HEK293 (cell line): ENCODE measurements around the gene TBCE.

ENCODE experiments used
- CTCF ChIA-PET: fragments of 350-600 bp; formaldehyde crosslinking; extraction: SDS; loops from one replicate; lab custom pipeline; 2021; ENCODE audit warnings: antibody characterized with exemption; lab: Yijun Ruan, JAX
- POLR2A ChIA-PET: fragments of 300-600 bp; formaldehyde crosslinking; extraction: SDS; loops from one replicate; lab custom pipeline; 2020; ENCODE audit warnings: antibody characterized with exemption, inconsistent platforms; lab: Yijun Ruan, JAX
- H3K27ac ChIP-seq: fragments of 200-500 bp; sonication (Bioruptor generic); 2 replicates; pipeline ENCODE4 v1.5.1; 2014; ENCODE audit warnings: low read depth, low read length, control low read depth, inconsistent platforms; ENCODE audit errors: extremely low read depth
- H3K36me3 ChIP-seq, 2 experiments: fragments of 200-500 bp in 1 of 2; sonication (Bioruptor generic) in 1 of 2; 1 replicate in 1 of 2; 2 replicates in 1 of 2; pipeline ENCODE4 v1.5.1; 2014 to 2017; ENCODE audit warnings: inconsistent platforms in 2 of 2, low read length in 2 of 2; ENCODE audit not compliant: control insufficient read depth in 2 of 2, insufficient read depth in 1 of 2
- H3K4me1 ChIP-seq: fragments of 200-500 bp; sonication (Bioruptor generic); 2 replicates; pipeline ENCODE4 v1.5.1; 2014; ENCODE audit warnings: mild to moderate bottlenecking, low read length, inconsistent platforms; ENCODE audit not compliant: control insufficient read depth, insufficient read depth
- H3K4me3 ChIP-seq: 2 replicates; pipeline ENCODE4 v1.5.1; 2011; ENCODE audit warnings: low read depth, mild to moderate bottlenecking, control low read depth, low read length, moderate library complexity
- H3K9me3 ChIP-seq: fragments of 200-500 bp; sonication (Bioruptor generic); 2 replicates; pipeline ENCODE4 v1.5.1; 2014; ENCODE audit warnings: low read depth, low read length, inconsistent platforms; ENCODE audit not compliant: control insufficient read depth, insufficient read depth
- KLF8 ChIP-seq: fragments of 450-650 bp; formaldehyde crosslinking; IDR thresholded peaks from 2 replicates; pipeline ENCODE4 v1.5.1; 2016; ENCODE audit warnings: missing biosample characterization, missing genetic modification characterization
- MEIS1 ChIP-seq: sonication (generic); formaldehyde crosslinking; IDR thresholded peaks from 2 replicates; pipeline ENCODE4 v1.8.1; 2022; ENCODE audit warnings: missing genetic modification reagents, mild to moderate bottlenecking, borderline replicate concordance
- RBAK ChIP-seq: fragments of 450-650 bp; formaldehyde crosslinking; IDR thresholded peaks from 2 replicates; pipeline ENCODE4 v1.5.1; 2016; ENCODE audit warnings: missing biosample characterization, missing genetic modification characterization
- SCRT2 ChIP-seq: fragments of 450-650 bp; formaldehyde crosslinking; IDR thresholded peaks from 2 replicates; pipeline ENCODE4 v1.5.1; 2016; ENCODE audit warnings: missing biosample characterization, missing genetic modification characterization
- TRIM28 ChIP-seq: IDR thresholded peaks from 2 replicates; pipeline ENCODE4 v1.6.1; 2011; ENCODE audit warnings: low read length, control low read depth, borderline replicate concordance
- ZBTB17 ChIP-seq: fragments of 450-650 bp; formaldehyde crosslinking; IDR thresholded peaks from 2 replicates; pipeline ENCODE4 v1.5.1; 2016; ENCODE audit warnings: missing biosample characterization, missing genetic modification characterization
- ZBTB21 ChIP-seq: fragments of 450-650 bp; formaldehyde crosslinking; IDR thresholded peaks from 2 replicates; pipeline ENCODE4 v1.5.1; 2017; ENCODE audit warnings: missing biosample characterization, missing genetic modification characterization
- ZEB2 ChIP-seq: fragments of 450-650 bp; formaldehyde crosslinking; IDR thresholded peaks from 2 replicates; pipeline ENCODE4 v1.5.1; 2016; ENCODE audit warnings: missing biosample characterization, missing genetic modification characterization
- ZFP37 ChIP-seq: fragments of 450-650 bp; formaldehyde crosslinking; IDR thresholded peaks from 2 replicates; pipeline ENCODE4 v1.5.1; 2016; ENCODE audit warnings: missing biosample characterization, missing genetic modification characterization
- ZFP41 ChIP-seq: fragments of 450-650 bp; formaldehyde crosslinking; IDR thresholded peaks from 2 replicates; pipeline ENCODE4 v1.5.1; 2016; ENCODE audit warnings: missing biosample characterization, missing genetic modification characterization, borderline replicate concordance
- ZNF214 ChIP-seq: fragments of 450-650 bp; formaldehyde crosslinking; IDR thresholded peaks from 2 replicates; pipeline ENCODE4 v1.5.1; 2017; ENCODE audit warnings: missing biosample characterization, mild to moderate bottlenecking, missing genetic modification characterization, borderline replicate concordance
- ZNF600 ChIP-seq: fragments of 450-650 bp; formaldehyde crosslinking; IDR thresholded peaks from 2 replicates; pipeline ENCODE4 v1.5.1; 2016; ENCODE audit warnings: missing biosample characterization, missing genetic modification characterization
- ZNF660 ChIP-seq: fragments of 450-650 bp; IDR thresholded peaks from 2 replicates; pipeline ENCODE4 v1.5.1; 2018; ENCODE audit warnings: missing biosample characterization, mild to moderate bottlenecking, missing genetic modification characterization
- ZNF76 ChIP-seq: fragments of 450-650 bp; formaldehyde crosslinking; IDR thresholded peaks from 2 replicates; pipeline ENCODE4; 2016; ENCODE audit warnings: low read depth, missing biosample characterization, missing genetic modification characterization, borderline replicate concordance
- ZNF776 ChIP-seq: fragments of 450-650 bp; formaldehyde crosslinking; IDR thresholded peaks from 2 replicates; pipeline ENCODE4 v1.5.0; 2017; ENCODE audit warnings: missing biosample characterization, missing genetic modification characterization, borderline replicate concordance
- ZSCAN30 ChIP-seq: fragments of 450-650 bp; IDR thresholded peaks from 2 replicates; pipeline ENCODE4 v1.5.1; 2018; ENCODE audit warnings: missing biosample characterization, mild to moderate bottlenecking, missing genetic modification characterization, moderate library complexity
- TF ChIP-seq, protein P1 (sequence below): sonication (generic); formaldehyde crosslinking; IDR thresholded peaks from 2 replicates; pipeline ENCODE4 v1.8.1; 2022; ENCODE audit warnings: mild to moderate bottlenecking, moderate library complexity, missing genetic modification reagents
- TF ChIP-seq, protein P2 (sequence below): fragments of 450-650 bp; formaldehyde crosslinking; IDR thresholded peaks from 2 replicates; pipeline ENCODE4 v1.5.1; 2016; ENCODE audit warnings: missing biosample characterization, missing genetic modification characterization
- TF ChIP-seq, protein P3 (sequence below): fragments of 450-650 bp; formaldehyde crosslinking; IDR thresholded peaks from 2 replicates; pipeline ENCODE4 v1.5.1; 2017; ENCODE audit warnings: missing biosample characterization, missing genetic modification characterization
- TF ChIP-seq, protein P4 (sequence below): fragments of 450-650 bp; formaldehyde crosslinking; IDR thresholded peaks from 2 replicates; pipeline ENCODE4 v1.5.1; 2016; ENCODE audit warnings: missing biosample characterization, missing genetic modification characterization
- TF ChIP-seq, protein P5 (sequence below): fragments of 450-650 bp; formaldehyde crosslinking; IDR thresholded peaks from 2 replicates; pipeline ENCODE4 v1.5.1; 2017; ENCODE audit warnings: missing biosample characterization, mild to moderate bottlenecking, missing genetic modification characterization, moderate library complexity

Gene TBCE

DNA sequence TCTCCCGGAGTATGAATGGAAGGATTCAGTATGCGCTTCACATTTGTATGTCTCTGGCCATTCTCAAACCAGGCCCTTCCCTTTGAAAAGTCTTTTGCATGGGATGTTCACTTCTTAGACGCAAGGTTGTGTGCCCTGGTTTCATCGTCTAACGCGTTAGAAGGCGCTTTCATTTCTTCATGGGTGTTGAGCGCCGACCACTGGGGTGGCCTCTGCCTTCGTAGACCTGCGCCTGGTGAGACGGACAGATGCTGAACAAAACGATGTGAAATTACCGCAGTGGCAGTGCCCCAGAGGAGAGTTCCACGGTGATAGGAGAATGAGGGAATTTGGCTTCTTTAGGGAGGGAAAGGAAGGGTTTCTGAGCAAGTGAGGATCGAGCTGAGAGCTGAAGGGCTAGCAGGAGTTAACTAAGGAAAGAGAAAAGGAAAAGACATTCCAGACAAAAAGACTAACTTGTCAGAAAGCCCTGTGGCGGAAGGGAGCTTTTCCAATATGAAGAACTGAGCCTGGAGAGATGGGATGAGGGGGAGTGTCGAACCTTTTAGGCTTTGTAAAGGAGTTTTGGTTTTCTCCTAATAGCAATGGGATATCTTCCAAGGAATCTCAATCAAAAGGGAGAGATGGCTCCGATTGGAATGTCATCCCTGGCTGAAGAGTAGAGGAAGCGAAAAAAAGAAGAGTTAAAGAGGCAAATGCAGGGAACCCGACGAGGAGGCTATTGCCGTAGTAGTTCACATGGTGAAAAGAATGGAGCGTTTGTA, 37.9 kb upstream of the TBCE start (continued):
- TF ChIP-seq ZSCAN30 (tag by site-specific recombination): 0 out of 2 replicates have a peak, but pooled peaks have one; percentile 73
- no peak for TF ChIP-seq MEIS1 (CRISPR knock-in tag)
- TF ChIP-seq, protein P1, sequence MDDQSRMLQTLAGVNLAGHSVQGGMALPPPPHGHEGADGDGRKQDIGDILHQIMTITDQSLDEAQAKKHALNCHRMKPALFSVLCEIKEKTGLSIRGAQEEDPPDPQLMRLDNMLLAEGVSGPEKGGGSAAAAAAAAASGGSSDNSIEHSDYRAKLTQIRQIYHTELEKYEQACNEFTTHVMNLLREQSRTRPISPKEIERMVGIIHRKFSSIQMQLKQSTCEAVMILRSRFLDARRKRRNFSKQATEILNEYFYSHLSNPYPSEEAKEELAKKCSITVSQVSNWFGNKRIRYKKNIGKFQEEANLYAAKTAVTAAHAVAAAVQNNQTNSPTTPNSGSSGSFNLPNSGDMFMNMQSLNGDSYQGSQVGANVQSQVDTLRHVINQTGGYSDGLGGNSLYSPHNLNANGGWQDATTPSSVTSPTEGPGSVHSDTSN (CRISPR knock-in tag): no peak
- no peak for TF ChIP-seq KLF8
- TF ChIP-seq, protein P2, sequence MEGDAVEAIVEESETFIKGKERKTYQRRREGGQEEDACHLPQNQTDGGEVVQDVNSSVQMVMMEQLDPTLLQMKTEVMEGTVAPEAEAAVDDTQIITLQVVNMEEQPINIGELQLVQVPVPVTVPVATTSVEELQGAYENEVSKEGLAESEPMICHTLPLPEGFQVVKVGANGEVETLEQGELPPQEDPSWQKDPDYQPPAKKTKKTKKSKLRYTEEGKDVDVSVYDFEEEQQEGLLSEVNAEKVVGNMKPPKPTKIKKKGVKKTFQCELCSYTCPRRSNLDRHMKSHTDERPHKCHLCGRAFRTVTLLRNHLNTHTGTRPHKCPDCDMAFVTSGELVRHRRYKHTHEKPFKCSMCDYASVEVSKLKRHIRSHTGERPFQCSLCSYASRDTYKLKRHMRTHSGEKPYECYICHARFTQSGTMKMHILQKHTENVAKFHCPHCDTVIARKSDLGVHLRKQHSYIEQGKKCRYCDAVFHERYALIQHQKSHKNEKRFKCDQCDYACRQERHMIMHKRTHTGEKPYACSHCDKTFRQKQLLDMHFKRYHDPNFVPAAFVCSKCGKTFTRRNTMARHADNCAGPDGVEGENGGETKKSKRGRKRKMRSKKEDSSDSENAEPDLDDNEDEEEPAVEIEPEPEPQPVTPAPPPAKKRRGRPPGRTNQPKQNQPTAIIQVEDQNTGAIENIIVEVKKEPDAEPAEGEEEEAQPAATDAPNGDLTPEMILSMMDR (tag by site-specific recombination): peak; percentile 84
- TF ChIP-seq, protein P3, sequence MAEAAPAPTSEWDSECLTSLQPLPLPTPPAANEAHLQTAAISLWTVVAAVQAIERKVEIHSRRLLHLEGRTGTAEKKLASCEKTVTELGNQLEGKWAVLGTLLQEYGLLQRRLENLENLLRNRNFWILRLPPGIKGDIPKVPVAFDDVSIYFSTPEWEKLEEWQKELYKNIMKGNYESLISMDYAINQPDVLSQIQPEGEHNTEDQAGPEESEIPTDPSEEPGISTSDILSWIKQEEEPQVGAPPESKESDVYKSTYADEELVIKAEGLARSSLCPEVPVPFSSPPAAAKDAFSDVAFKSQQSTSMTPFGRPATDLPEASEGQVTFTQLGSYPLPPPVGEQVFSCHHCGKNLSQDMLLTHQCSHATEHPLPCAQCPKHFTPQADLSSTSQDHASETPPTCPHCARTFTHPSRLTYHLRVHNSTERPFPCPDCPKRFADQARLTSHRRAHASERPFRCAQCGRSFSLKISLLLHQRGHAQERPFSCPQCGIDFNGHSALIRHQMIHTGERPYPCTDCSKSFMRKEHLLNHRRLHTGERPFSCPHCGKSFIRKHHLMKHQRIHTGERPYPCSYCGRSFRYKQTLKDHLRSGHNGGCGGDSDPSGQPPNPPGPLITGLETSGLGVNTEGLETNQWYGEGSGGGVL (tag by site-specific recombination): no peak
- TF ChIP-seq TRIM28: peak; percentile 2; the same call in 1 of the 2 replicates
- TF ChIP-seq ZNF660 (tag by site-specific recombination): 0 out of 2 replicates have a peak, but pooled peaks have one; percentile 26
- no peak for TF ChIP-seq ZEB2 (tag by site-specific recombination)
- peak; percentile 73 for TF ChIP-seq ZNF600 (tag by site-specific recombination)
- 0 out of 2 replicates have a peak, but pooled peaks have one; percentile 58 for TF ChIP-seq ZNF214 (tag by site-specific recombination)
- TF ChIP-seq ZFP37 (tag by site-specific recombination): no peak

DNA sequence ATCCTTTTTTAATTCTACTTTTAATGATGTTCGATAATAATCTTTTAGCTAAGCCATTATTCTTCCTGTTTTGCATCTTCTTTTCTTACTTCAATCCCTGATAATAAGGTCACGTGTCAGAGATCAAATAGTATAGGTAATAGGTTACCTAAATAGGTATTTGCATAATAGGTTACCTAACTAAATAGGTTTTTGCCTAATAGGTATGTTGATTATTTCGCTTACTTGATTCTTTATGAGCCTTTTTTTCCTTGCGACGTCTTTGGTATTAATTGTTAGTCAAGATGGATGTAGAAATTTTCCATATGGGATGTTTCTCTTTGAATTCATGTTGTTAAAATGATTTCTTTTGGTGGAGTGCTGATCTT, 36.3 kb upstream of the TBCE start:
- no peaks in the 10 kb centered on the region for H3K9me3 ChIP-seq
- peak overlapping the region; percentile 23; the same call in 1 of the 2 replicates for H3K4me3 ChIP-seq
- H3K36me3 ChIP-seq: peaks cover 10 to 13% of the 10 kb centered on the region in 2 experiments; a peak in 2 of 3 replicates
- peaks cover 22% of the 10 kb centered on the region for H3K4me1 ChIP-seq
- ChIA-PET POLR2A (interaction anchor here (0.7 to 2.1 kb wide), 3 partner anchors 37 to 173 kb away, joined by 3 to 4 read pairs (median 3); partner anchors contain the start of genes B3GALNT2, RBM34 and TBCE), CTCF (interaction anchor here (1.2 to 4.5 kb wide), 4 partner anchors 12 to 85 kb away, joined by 3 to 42 read pairs (median 3); no protein-coding TSS in a partner anchor)
- no peak overlapping the region for H3K27ac ChIP-seq
- TF ChIP-seq, protein P4, sequence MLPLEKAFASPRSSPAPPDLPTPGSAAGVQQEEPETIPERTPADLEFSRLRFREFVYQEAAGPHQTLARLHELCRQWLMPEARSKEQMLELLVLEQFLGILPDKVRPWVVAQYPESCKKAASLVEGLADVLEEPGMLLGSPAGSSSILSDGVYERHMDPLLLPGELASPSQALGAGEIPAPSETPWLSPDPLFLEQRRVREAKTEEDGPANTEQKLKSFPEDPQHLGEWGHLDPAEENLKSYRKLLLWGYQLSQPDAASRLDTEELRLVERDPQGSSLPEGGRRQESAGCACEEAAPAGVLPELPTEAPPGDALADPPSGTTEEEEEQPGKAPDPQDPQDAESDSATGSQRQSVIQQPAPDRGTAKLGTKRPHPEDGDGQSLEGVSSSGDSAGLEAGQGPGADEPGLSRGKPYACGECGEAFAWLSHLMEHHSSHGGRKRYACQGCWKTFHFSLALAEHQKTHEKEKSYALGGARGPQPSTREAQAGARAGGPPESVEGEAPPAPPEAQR (tag by site-specific recombination): no peak
- TF ChIP-seq ZEB2 (tag by site-specific recombination) (peak; percentile 54; the same call in 1 of the 2 replicates), SCRT2 (tag by site-specific recombination) (peak; percentile 74; the same call in 1 of the 2 replicates)

DNA sequence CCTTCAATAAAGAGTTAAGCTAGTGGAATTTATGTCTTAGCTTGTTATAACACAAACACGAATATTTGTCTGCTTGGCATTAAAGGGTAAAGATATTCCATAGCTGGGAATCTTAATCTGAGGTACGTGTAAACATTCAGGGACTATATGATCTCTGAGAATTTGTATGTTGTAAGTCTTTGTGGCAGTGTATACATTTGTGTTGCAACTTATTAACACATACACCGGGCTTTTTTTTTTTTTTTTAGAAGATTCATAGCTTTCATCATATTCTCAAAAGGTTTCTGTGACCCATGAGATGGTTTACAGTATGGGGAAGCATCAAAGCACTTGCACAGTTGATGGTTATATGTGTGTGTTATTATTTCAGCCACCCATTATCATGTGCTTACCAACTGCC, 35.8 kb upstream of the TBCE start:
- no peak overlapping the region for H3K27ac ChIP-seq
- ChIA-PET POLR2A (interaction anchor here (0.7 to 2.1 kb wide), 2 partner anchors 36 to 173 kb away, joined by 3 to 4 read pairs; partner anchors contain the start of genes B3GALNT2 and TBCE), CTCF (interaction anchor here (0.6 to 4.5 kb wide), 4 partner anchors 11 to 85 kb away, joined by 3 to 42 read pairs (median 3); no protein-coding TSS in a partner anchor)
- TF ChIP-seq RBAK (tag by site-specific recombination) (no peak), ZBTB17 (tag by site-specific recombination) (no peak), KLF8 (no peak), ZNF76 (tag by site-specific recombination) (no peak), ZFP41 (no peak), ZBTB21 (tag by site-specific recombination) (no peak), ZNF776 (tag by site-specific recombination) (no peak)
- TF ChIP-seq, protein P5, sequence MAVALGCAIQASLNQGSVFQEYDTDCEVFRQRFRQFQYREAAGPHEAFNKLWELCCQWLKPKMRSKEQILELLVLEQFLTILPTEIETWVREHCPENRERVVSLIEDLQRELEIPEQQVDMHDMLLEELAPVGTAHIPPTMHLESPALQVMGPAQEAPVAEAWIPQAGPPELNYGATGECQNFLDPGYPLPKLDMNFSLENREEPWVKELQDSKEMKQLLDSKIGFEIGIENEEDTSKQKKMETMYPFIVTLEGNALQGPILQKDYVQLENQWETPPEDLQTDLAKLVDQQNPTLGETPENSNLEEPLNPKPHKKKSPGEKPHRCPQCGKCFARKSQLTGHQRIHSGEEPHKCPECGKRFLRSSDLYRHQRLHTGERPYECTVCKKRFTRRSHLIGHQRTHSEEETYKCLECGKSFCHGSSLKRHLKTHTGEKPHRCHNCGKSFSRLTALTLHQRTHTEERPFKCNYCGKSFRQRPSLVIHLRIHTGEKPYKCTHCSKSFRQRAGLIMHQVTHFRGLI (tag by site-specific recombination): no peak
- peaks cover 13 to 15% of the 10 kb centered on the region in 2 experiments; a peak in 2 of 3 replicates for H3K36me3 ChIP-seq
- peak overlapping the region; percentile 5; the same call in 1 of the 2 replicates for H3K4me3 ChIP-seq
- H3K9me3 ChIP-seq: no peaks in the 10 kb centered on the region
- H3K4me1 ChIP-seq: peaks cover 17% of the 10 kb centered on the region
